Cardiac muscle cell (in vitro differentiated cells and primary cell): ENCODE data around the gene SCD5. TPM values are rescaled to one million over a fixed set of nuclear protein-coding genes. Genes with fewer than 3 reads are reported as not detected.

Source experiments
- DNase-seq, 2 donors: peaks; one replicate each; pipeline versions ENCODE4 v3.0.0 to v3.0.0-alpha.2; 2010 to 2017; ENCODE audit warnings: low read depth in 1 of 2, low spot score in 1 of 2
- H3K27ac ChIP-seq: fragments of 200-600 bp; sonication (generic); 2 replicates; pipeline ENCODE4 v1.5.1; 2016
- H3K27me3 ChIP-seq: fragments of 200-600 bp; sonication (generic); 2 replicates; pipeline ENCODE4 v1.6.0; 2016; ENCODE audit warnings: control low read depth
- H3K36me3 ChIP-seq: fragments of 200-600 bp; sonication (generic); 2 replicates; pipeline ENCODE4 v1.5.1; 2016; ENCODE audit warnings: control low read depth
- H3K4me1 ChIP-seq: fragments of 200-600 bp; sonication (generic); 2 replicates; pipeline ENCODE4 v1.8.1; 2017; ENCODE audit warnings: low read depth, mild to moderate bottlenecking, mixed run types
- H3K4me3 ChIP-seq: fragments of 200-600 bp; sonication (generic); 2 replicates; pipeline ENCODE4 v1.5.1; 2016; ENCODE audit warnings: mild to moderate bottlenecking
- H3K9me3 ChIP-seq: fragments of 200-600 bp; sonication (generic); 2 replicates; pipeline ENCODE4 v1.5.1; 2017; ENCODE audit warnings: low read depth, mild to moderate bottlenecking, control low read depth
- polyA plus RNA-seq: library from polyadenylated mRNA; unstranded; fragments of >200 nt; fragmentation: Nextera tagmentation; extraction: Ambion mirVana; gene quantifications from 2 replicates; pipeline ENCODE4 v1.2.1, GENCODE V29; 2016
- total RNA-seq: library from RNA; depleted of rRNA; stranded (reverse); fragments of >200 nt; gene quantifications from 2 replicates; pipeline ENCODE4 v1.2.3, GENCODE V29; 2016
- TF ChIP-seq, protein P1 (sequence below): IDR thresholded peaks from 2 replicates; pipeline ENCODE4 v1.5.1; 2012; ENCODE audit warnings: low read depth, mild to moderate bottlenecking, low read length

SCD5 gene
- total and polyA plus RNA-seq, 2 experiments from 2014 or later, result 3.7 to 4.7 TPM

DNA sequence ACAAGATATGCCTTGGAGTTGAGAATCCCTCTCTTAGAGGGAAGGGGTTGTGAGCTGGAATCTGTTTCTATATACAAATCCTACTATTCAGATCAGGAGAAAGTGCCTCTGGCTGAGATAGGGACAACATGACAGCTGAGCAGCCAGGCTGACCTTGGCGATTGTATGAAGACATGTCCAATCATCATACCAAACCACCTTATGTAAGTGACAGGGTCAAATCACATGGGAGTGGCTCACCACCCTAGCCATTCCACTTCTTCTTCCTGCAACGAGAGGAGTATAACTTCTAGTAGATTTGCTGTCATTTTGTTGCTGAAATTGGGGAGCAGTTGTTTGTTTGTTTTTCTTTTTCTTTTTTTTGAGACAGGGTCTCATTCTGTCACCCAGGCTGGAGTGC is 188.6 kb downstream of the SCD5 start:
- TF ChIP-seq, protein P1, sequence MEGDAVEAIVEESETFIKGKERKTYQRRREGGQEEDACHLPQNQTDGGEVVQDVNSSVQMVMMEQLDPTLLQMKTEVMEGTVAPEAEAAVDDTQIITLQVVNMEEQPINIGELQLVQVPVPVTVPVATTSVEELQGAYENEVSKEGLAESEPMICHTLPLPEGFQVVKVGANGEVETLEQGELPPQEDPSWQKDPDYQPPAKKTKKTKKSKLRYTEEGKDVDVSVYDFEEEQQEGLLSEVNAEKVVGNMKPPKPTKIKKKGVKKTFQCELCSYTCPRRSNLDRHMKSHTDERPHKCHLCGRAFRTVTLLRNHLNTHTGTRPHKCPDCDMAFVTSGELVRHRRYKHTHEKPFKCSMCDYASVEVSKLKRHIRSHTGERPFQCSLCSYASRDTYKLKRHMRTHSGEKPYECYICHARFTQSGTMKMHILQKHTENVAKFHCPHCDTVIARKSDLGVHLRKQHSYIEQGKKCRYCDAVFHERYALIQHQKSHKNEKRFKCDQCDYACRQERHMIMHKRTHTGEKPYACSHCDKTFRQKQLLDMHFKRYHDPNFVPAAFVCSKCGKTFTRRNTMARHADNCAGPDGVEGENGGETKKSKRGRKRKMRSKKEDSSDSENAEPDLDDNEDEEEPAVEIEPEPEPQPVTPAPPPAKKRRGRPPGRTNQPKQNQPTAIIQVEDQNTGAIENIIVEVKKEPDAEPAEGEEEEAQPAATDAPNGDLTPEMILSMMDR, result no peak
- DNase-seq, result no peak
- no peaks in the 10 kb centered on the region for H3K36me3 ChIP-seq
- H3K4me3 ChIP-seq, result no peak overlapping the region
- no peak overlapping the region for H3K27ac ChIP-seq
- no peaks in the 10 kb centered on the region for H3K4me1 ChIP-seq
- H3K27me3 ChIP-seq, result no peaks in the 10 kb centered on the region
- H3K9me3 ChIP-seq, result no peaks in the 10 kb centered on the region

DNA sequence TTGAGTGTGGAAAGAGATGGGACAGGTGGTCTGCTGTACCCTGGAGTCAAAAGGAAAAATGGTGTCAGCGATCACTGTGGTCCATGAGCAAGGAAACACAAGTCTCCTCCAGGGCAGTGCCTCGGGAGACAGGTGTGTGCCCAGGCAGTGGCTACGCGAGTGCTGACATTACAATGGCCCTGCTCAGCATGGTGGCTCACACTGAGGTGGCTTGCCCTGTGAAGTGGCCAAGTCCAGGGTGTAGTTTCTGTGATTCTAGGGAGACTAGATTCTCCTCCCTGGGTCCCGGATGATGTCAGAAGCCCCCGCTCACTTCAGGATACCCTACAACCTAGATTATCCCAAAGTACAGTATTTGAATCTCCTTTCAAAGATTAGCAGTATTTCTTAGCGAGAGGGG is 192.0 kb downstream of the SCD5 start:
- DNase-seq, result no peak
- Histone ChIP-seq H3K27ac (no peak overlapping the region), H3K4me3 (no peak overlapping the region), H3K4me1 (no peaks in the 10 kb centered on the region), H3K9me3 (no peaks in the 10 kb centered on the region), H3K27me3 (no peaks in the 10 kb centered on the region), H3K36me3 (no peaks in the 10 kb centered on the region)
- TF ChIP-seq, protein P1, result no peak

GRCh38 chr4:82604522-82604921 is 194.1 kb downstream of the SCD5 start:
- DNase-seq, result no peak
- TF ChIP-seq, protein P1, result no peak
- H3K27me3 ChIP-seq, result no peaks in the 10 kb centered on the region
- H3K9me3 ChIP-seq, result no peaks in the 10 kb centered on the region
- H3K4me1 ChIP-seq, result no peaks in the 10 kb centered on the region
- H3K36me3 ChIP-seq, result no peaks in the 10 kb centered on the region
- H3K4me3 ChIP-seq, result no peak overlapping the region
- no peak overlapping the region for H3K27ac ChIP-seq

- H3K4me1 ChIP-seq, result no peaks in the 10 kb centered on the region
These were observed 197.2 kb downstream of the SCD5 start for GRCh38 chr4:82601242-82602015.

DNA sequence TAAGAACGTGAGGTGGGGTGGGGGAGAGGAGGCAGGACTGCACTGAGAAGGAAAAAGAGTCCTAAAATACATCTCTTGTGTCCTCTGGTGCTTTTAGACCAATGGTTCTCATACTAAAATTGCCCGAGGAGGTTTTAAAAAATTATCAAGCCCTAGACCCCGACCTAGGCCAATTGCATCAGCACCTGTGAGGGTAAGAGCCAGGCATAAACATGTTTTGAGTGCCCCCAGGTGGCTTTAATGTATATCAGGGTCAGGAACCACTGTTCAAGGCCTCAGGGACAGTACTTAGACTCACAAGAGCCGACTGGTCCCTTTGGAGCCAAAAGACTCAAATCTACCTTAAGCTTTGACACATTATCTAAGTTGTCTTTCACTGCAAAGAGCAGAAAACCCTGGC is 199.3 kb downstream of the SCD5 start:
- no peaks in the 10 kb centered on the region for H3K27me3 ChIP-seq
- H3K4me1 ChIP-seq, result no peaks in the 10 kb centered on the region
- no peaks in the 10 kb centered on the region for H3K9me3 ChIP-seq
- H3K4me3 ChIP-seq, result no peak overlapping the region
- DNase-seq, result peak in 1 of 2 donors; percentile 41
- TF ChIP-seq, protein P1, result no peak
- no peak overlapping the region for H3K27ac ChIP-seq
- H3K36me3 ChIP-seq, result no peaks in the 10 kb centered on the region

More at GRCh38 chr4:82601242-82602015, 197.2 kb downstream of the SCD5 start:
- Histone ChIP-seq H3K27me3 (no peaks in the 10 kb centered on the region), H3K4me3 (no peak overlapping the region), H3K27ac (no peak overlapping the region), H3K9me3 (no peaks in the 10 kb centered on the region), H3K36me3 (no peaks in the 10 kb centered on the region)
- TF ChIP-seq, protein P1, result no peak
- peak in 1 of 2 donors; percentile 40 for DNase-seq
